ENCODE results near the gene PEX1.
A peak's percentile ranks its signal among the peaks of the same experiment; 100 is the strongest.

PEX1 gene

DNA sequence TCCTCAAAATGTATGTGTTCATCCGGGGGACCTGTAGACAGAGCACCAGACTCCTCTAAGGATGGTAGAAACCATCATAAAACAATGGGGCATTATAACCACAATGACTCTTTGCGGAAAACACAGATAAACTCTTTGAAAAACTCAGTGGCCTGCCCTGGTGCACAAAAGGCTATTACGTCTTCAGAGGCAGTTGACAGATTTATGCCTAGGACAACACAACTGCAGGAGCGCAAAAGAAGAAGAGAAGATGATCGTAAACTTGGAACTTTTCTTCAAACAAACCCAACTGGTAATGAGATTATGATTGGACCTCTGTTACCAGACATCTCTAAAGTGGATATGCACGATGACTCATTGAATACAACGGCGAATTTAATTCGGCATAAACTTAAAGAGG, 6.3 kb upstream of the PEX1 start:
- in situ Hi-C loops (cut with HindIII; ENCODE audit: low pct_unique_long_range_greater_than_20kb, low sequenced_read_pairs), result no loop called here
- no peak for TF ChIP-seq JUND (IDR thresholded peaks at IDR 0.05; ENCODE audit: low read depth)
- no peak for DNase-seq (ENCODE audit: low read depth in 1 of 2, low spot score in 1 of 2)

DNA sequence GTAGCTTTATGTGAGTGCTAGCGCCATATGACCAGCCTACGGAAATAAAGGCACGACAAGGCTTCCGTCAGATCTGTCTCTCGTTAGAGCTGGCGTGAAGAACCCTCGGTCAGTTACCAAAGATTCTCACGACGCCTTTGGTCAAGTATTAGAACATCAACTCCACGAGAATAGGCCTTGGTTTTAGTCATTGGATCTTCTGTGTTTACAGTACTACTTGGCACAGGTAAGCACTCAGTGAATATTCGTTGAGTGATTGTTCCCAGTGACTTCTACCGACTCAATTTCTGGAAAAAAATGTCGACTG, 591 bp upstream of the PEX1 start:
- in situ Hi-C loops (cut with HindIII; ENCODE audit: low pct_unique_long_range_greater_than_20kb, low sequenced_read_pairs), result no loop called here
- DNase-seq (ENCODE audit: low read depth in 1 of 2, low spot score in 1 of 2), result peak in 1 of 2 experiments; percentile 0

DNA sequence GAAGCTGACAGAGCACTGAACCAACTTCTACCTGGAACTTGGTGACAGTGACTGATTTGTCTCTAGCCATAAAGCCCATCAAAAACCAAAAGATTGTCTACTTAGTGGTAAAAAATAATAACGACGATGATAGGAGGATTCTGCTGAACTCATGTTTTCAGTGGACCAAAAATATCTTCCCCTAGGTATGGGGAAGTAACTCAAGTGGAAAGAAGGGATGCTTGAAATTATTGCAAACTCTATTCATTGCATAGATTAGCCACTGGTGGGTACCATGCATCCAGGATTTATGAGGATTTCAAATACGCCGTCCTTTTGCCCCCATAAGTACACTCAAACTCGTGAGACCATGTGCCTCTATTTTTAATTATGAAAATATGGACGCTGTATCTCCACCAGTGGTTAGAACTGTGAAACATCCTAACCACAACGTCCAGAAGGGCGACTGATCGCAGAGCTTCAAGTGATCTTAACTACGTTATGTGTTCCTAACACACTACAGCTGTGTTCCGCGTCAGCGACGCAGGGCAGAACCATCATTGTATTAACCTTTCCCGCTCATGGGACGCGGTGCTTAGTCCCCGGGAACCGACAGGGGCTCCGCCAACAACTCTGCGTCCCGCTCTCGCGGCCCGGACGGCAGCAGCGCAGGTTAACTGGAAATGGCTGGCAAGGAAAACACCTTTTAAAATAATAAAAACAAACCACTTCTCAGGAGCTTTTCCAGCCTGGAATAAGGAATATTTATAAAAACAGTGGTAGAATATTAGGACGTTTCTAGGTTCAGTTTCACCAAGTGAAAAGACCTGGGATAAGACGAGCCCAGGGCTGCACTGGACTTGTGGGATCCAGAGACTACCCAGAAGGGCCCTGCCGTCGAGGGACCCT, 776 bp downstream of the PEX1 start:
- peak; percentile 16 to 53 for DNase-seq (ENCODE audit: low read depth in 1 of 2, low spot score in 1 of 2)
- no peak for TF ChIP-seq JUND (IDR thresholded peaks at IDR 0.05; ENCODE audit: low read depth)
- in situ Hi-C loops (cut with HindIII; ENCODE audit: low pct_unique_long_range_greater_than_20kb, low sequenced_read_pairs), result no loop called here

More for the DNA sequence above, 591 bp upstream of the PEX1 start:
- TF ChIP-seq JUND (IDR thresholded peaks at IDR 0.05; ENCODE audit: low read depth), result no peak

DNA sequence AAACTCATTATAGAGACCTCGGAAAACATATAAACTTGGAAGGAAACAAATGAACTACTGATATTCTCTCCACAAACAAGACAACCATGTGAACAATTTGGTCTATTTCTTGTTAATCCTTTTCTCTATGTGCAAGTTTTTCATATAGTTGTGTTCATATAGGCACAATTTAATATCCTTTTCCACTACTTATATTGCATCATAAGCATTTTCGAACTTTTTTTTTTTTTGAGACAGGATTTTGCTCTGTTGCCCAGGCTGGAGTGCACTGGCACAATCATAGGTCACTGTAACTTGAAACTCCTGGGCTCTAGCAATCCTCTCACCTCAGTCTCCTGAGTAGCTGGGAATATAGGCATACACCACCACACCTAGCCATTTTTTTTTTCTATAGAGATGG, 5.2 kb downstream of the PEX1 start:
- no peak for DNase-seq (ENCODE audit: low read depth in 1 of 2, low spot score in 1 of 2)
- in situ Hi-C loops (cut with HindIII; ENCODE audit: low pct_unique_long_range_greater_than_20kb, low sequenced_read_pairs), result no loop called here
- no peak for TF ChIP-seq JUND (IDR thresholded peaks at IDR 0.05; ENCODE audit: low read depth)

DNA sequence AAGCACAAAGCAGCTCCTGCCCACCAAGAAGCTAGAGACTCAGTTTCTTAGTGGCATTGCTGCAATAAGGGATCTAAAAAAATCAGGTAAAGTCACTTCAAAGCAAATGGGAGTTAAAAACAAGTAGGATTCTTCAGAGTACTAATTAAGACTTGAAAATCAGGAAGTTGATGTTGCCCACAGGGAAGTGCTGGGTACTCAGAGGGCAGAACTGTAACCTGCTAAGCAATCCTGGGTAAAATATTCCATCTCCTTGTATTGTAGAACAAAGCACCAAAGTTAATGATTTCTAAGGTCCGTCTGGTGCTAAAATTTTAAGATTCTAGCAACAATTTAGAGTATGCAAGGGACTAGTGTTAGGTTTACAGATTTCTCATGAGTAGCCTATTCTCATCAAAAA, 8.3 kb downstream of the PEX1 start:
- in situ Hi-C loops (cut with HindIII; ENCODE audit: low pct_unique_long_range_greater_than_20kb, low sequenced_read_pairs), result no loop called here
- no peak for TF ChIP-seq JUND (IDR thresholded peaks at IDR 0.05; ENCODE audit: low read depth)
- DNase-seq (ENCODE audit: low read depth in 1 of 2, low spot score in 1 of 2), result no peak

DNA sequence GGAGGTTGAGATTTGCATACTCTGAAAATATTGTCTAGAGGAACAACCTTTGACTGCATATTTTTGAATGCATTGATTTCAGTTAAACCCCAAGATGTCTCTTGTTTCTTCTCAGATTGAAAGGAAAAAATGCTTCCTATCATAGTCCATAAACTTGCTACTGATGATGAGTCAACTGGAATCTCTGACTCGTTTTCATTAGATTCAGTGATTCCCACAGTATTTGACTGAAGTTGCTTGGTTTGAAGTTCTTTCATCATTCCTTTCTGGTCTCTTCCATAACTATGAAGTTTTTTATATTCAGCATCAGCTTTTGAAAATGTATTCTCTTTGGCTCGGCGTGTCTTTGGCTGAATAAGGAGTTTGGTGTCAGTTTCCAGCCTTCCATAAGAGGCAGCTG, 10.7 kb downstream of the PEX1 start:
- TF ChIP-seq JUND (IDR thresholded peaks at IDR 0.05; ENCODE audit: low read depth), result no peak
- no peak for DNase-seq (ENCODE audit: low read depth in 1 of 2, low spot score in 1 of 2)
- in situ Hi-C loops (cut with HindIII; ENCODE audit: low pct_unique_long_range_greater_than_20kb, low sequenced_read_pairs), result no loop called here

DNA sequence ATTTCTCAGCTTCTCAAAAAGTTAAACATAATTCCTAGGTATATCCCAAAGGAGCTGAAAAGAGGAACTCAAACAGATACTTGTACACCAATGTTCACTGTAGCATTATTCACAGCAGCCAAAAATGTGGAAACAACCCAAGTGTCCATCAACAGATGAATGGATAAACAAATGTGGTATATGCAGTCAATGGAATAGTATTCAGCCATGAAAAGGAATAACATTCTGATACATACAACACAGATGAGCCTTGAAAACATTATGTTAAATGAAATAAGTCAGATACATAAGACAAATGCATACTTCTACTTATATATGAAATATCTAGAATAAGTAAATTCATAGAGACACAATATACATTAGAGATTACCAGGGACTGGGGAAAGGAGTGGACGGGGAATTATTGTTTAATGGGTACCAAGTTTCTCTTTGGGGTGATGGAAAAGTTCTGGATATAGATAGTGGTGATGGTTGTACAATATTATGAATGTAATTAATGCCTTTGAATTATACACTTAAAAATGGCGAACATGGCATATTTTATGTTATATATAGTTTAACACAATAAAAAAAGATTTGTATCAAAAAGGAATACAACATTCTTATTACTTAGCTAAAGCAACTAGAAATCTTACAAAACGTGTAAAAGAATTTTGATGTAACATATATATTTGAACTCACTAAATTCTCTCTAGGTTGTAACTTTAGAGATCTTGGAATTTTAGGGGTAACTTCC, 15.0 kb downstream of the PEX1 start:
- TF ChIP-seq JUND (IDR thresholded peaks at IDR 0.05; ENCODE audit: low read depth), result no peak
- in situ Hi-C loops (cut with HindIII; ENCODE audit: low pct_unique_long_range_greater_than_20kb, low sequenced_read_pairs), result no loop called here
- no peak for DNase-seq (ENCODE audit: low read depth in 1 of 2, low spot score in 1 of 2)

DNA sequence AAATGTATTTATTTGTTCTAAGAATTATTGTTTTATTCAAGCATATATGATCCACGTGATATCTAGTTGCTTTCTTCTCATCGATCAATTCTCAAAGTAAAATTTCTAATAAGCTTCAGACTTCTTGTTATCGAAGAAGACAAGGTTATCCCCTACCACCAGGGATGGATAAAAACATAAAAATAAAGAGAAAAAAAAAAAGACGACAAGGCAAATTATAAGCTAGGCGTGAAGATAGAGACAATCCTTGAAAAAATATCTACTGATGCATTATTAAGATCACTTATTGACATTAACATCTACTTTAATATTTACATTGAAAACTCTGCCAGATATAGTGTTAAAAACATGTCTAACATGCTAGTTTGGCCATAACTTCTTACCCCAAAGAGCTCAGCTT, 19.4 kb downstream of the PEX1 start:
- TF ChIP-seq JUND (IDR thresholded peaks at IDR 0.05; ENCODE audit: low read depth), result no peak
- no peak for DNase-seq (ENCODE audit: low read depth in 1 of 2, low spot score in 1 of 2)
- in situ Hi-C loops (cut with HindIII; ENCODE audit: low pct_unique_long_range_greater_than_20kb, low sequenced_read_pairs), result no loop called here

DNA sequence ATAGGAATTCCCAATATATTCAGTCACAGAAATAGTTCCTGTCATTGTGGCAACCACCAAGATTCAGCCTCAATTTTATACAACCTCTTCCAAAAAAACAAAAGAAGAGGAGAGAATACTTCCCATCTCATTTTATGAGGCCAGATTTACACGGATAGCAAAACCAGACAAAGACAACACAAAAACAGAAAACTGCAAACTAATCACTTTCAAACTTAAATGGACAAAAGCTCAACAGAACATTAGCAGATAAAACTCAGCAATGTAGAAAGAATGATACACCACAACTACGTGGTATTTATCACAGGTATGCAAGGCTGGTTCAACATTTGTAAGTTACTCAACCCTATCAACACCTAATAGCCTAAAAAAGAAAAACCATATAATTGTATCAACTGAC, 22.0 kb downstream of the PEX1 start:
- no peak for TF ChIP-seq JUND (IDR thresholded peaks at IDR 0.05; ENCODE audit: low read depth)
- in situ Hi-C loops (cut with HindIII; ENCODE audit: low pct_unique_long_range_greater_than_20kb, low sequenced_read_pairs), result no loop called here
- no peak for DNase-seq (ENCODE audit: low read depth in 1 of 2, low spot score in 1 of 2)

DNA sequence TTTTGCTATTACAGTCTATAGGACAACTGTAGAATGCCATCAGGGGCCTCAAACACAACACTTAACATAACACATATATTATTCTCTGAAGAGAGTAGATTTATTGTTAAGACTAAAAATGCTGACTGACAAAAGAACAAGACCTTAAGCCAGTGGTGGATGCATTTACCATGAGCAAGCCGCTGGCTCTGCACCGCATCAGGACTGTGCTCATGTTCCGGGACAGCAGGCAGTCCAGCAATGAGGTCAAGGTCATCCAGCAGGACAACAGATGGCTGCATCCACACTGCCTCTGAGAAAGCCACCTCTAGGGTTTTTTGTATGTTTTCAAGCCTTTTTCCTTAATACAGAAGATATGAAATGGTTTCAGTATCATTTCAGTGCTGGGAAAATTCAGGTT, 23.8 kb downstream of the PEX1 start:
- in situ Hi-C loops (cut with HindIII; ENCODE audit: low pct_unique_long_range_greater_than_20kb, low sequenced_read_pairs), result no loop called here
- no peak for TF ChIP-seq JUND (IDR thresholded peaks at IDR 0.05; ENCODE audit: low read depth)
- DNase-seq (ENCODE audit: low read depth in 1 of 2, low spot score in 1 of 2), result no peak

DNA sequence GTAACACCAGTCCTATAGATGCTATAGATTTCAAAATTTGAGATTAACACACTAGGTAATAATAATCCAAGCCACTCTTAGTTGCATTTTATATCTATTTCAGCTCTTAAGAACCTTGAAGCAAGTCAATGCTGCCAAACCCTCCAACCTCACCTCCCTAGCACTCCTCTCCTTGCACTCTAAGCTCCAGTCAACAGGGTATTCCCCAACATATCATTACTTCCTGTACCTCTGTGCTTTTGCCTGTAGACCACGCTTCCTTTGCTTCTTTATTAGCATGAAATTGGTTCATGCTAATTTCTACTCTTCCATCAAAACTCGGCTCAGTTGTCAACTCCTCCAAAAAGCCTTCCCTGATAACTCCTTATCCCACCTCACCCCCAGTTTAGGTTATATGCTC, 24.6 kb downstream of the PEX1 start:
- no peak for DNase-seq (ENCODE audit: low read depth in 1 of 2, low spot score in 1 of 2)
- TF ChIP-seq JUND (IDR thresholded peaks at IDR 0.05; ENCODE audit: low read depth), result no peak
- in situ Hi-C loops (cut with HindIII; ENCODE audit: low pct_unique_long_range_greater_than_20kb, low sequenced_read_pairs), result no loop called here

DNA sequence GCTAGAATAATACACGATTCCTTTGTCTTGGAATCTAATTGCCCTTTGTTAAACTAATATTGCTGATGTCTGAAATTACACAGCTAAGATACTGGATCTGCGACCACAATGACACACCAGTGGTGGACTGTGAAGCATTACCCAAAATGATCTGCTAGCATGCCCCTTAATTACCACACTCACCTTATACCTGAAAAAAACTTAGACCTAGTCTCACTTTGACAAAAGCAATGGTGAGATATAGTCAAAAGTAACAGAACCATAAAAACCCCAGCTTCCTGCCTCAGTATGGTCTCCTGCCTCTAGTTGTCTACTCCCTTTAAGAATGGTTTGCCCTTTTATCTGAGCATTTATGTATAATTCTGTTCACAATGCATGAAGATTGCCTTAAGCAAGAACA, 29.8 kb downstream of the PEX1 start:
- in situ Hi-C loops (cut with HindIII; ENCODE audit: low pct_unique_long_range_greater_than_20kb, low sequenced_read_pairs), result no loop called here
- DNase-seq (ENCODE audit: low read depth in 1 of 2, low spot score in 1 of 2), result no peak
- no peak for TF ChIP-seq JUND (IDR thresholded peaks at IDR 0.05; ENCODE audit: low read depth)

DNA sequence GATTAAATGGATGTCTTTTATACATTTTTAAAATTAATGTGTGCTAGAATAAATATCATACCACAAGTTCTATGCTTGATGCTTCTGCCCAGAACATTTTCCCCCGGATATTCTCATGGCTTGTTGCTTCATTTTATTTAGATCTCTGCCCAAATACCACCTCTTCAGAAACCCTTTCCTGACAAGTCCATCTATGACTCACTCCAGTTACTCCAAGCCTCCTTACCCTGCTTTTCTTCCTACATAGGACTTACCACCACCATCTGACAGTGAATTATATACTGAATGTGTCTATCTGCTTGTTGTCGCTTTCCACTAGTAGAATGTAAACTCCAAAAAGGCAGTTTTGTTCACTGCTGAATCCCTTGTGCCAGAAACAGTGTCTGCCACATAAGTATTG, 31.4 kb downstream of the PEX1 start:
- in situ Hi-C loops (cut with HindIII; ENCODE audit: low pct_unique_long_range_greater_than_20kb, low sequenced_read_pairs), result no loop called here
- no peak for DNase-seq (ENCODE audit: low read depth in 1 of 2, low spot score in 1 of 2)
- TF ChIP-seq JUND (IDR thresholded peaks at IDR 0.05; ENCODE audit: low read depth), result no peak

Data from T47D (cell line).